ENCODE results near the gene CASK.
A peak's percentile ranks its signal among the peaks of the same experiment; 100 is the strongest.
"Not testable (repeated sequence)": the region's sequence is repeated elsewhere in the genome, so short reads cannot be mapped to it uniquely, and the experiment has no call there.

The CASK gene

DNA sequence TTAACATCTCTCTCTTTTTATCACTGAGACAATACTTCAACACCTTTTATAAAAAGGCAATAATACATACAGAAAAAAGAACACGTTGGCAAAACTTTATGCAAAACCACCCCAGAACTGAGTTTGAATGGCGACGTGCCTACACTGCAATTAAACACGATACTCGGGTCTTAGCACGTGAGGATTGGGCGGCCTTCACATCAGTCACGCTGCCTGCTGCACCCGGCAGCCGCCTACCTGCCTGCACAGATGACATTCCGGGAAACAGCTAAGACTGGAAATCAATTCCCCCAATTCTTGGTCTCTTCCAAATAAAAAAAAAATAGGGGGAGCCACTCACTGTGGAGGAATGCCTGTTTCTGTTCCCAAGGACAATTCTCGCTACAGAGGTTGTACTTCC, 408.0 kb downstream of the CASK start:
- no peak overlapping the region for H2AFZ ChIP-seq (ENCODE audit: low read length)
- no peaks in the 10 kb centered on the region for H3K27me3 ChIP-seq (ENCODE audit: insufficient read depth, low read length)
- no peak overlapping the region for H3K4me3 ChIP-seq (ENCODE audit: low read depth, low read length, poor library complexity, severe bottlenecking)
- H3K79me2 ChIP-seq (ENCODE audit: insufficient read depth, low read length), result no peaks in the 10 kb centered on the region
- peaks cover 91% of the 10 kb centered on the region for H3K4me1 ChIP-seq (ENCODE audit: insufficient read depth, low read length, severe bottlenecking)
- no peak for TF ChIP-seq EZH2 (IDR thresholded peaks at IDR 0.05; ENCODE audit: borderline replicate concordance, low read length)
- TF ChIP-seq, protein P1, sequence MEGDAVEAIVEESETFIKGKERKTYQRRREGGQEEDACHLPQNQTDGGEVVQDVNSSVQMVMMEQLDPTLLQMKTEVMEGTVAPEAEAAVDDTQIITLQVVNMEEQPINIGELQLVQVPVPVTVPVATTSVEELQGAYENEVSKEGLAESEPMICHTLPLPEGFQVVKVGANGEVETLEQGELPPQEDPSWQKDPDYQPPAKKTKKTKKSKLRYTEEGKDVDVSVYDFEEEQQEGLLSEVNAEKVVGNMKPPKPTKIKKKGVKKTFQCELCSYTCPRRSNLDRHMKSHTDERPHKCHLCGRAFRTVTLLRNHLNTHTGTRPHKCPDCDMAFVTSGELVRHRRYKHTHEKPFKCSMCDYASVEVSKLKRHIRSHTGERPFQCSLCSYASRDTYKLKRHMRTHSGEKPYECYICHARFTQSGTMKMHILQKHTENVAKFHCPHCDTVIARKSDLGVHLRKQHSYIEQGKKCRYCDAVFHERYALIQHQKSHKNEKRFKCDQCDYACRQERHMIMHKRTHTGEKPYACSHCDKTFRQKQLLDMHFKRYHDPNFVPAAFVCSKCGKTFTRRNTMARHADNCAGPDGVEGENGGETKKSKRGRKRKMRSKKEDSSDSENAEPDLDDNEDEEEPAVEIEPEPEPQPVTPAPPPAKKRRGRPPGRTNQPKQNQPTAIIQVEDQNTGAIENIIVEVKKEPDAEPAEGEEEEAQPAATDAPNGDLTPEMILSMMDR (IDR thresholded peaks at IDR 0.05; ENCODE audit: low read length), result no peak
- no peak overlapping the region for H3K9ac ChIP-seq (ENCODE audit: low read length)
- peaks cover 2% of the 10 kb centered on the region; the same call in 1 of the 2 replicates for H3K36me3 ChIP-seq (ENCODE audit: insufficient read depth, low read length)
- no peaks in the 10 kb centered on the region for H3K9me3 ChIP-seq (ENCODE audit: low read length)
- no peaks in the 10 kb centered on the region for H3K9me2 ChIP-seq (ENCODE audit: low read depth, low read length)
- no peak overlapping the region for H3K4me2 ChIP-seq (ENCODE audit: low read length)
- no peaks in the 10 kb centered on the region for H3F3A ChIP-seq (ENCODE audit: insufficient read depth, low read length)
- H4K20me1 ChIP-seq (ENCODE audit: insufficient read depth, low read length), result no peaks in the 10 kb centered on the region
- peak overlapping the region; percentile 96 for H3K27ac ChIP-seq (ENCODE audit: low read depth, low read length, poor library complexity, severe bottlenecking)

DNA sequence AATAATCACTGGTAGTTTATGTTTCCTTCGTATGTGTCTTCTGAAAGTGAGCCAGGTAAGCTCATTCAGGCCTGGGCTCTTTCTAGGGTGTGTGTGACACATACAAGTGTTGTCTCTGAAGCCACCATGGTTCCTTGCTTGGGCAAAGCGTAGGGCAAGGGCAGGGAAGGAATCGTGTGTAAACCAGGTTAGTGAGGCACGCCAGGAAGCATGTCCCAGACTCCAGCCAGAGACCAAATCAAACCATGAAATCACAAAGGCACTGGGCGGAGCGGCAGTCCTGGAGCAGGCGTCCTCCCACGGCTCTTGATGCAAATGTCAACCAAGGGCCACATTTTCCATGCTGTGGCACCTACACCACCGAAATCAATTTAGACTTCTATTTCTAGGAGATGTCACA, 409.2 kb downstream of the CASK start:
- H3K4me3 ChIP-seq (ENCODE audit: low read depth, low read length, poor library complexity, severe bottlenecking), result no peak overlapping the region
- H3K79me2 ChIP-seq (ENCODE audit: insufficient read depth, low read length), result no peaks in the 10 kb centered on the region
- no peaks in the 10 kb centered on the region for H3K9me3 ChIP-seq (ENCODE audit: low read length)
- H2AFZ ChIP-seq (ENCODE audit: low read length), result no peak overlapping the region
- H3K36me3 ChIP-seq (ENCODE audit: insufficient read depth, low read length), result no peaks in the 10 kb centered on the region
- H3K27me3 ChIP-seq (ENCODE audit: insufficient read depth, low read length), result no peaks in the 10 kb centered on the region
- H3K27ac ChIP-seq (ENCODE audit: low read depth, low read length, poor library complexity, severe bottlenecking), result peak overlapping the region; percentile 96
- H3K9ac ChIP-seq (ENCODE audit: low read length), result peak overlapping the region; percentile 4; the same call in 1 of the 2 replicates
- peak overlapping the region; percentile 25; the same call in 1 of the 2 replicates for H3K4me2 ChIP-seq (ENCODE audit: low read length)
- no peak for TF ChIP-seq EZH2 (IDR thresholded peaks at IDR 0.05; ENCODE audit: borderline replicate concordance, low read length)
- TF ChIP-seq, protein P1 (IDR thresholded peaks at IDR 0.05; ENCODE audit: low read length), result no peak
- H3F3A ChIP-seq (ENCODE audit: insufficient read depth, low read length), result no peaks in the 10 kb centered on the region
- peaks cover 92% of the 10 kb centered on the region for H3K4me1 ChIP-seq (ENCODE audit: insufficient read depth, low read length, severe bottlenecking)
- no peaks in the 10 kb centered on the region for H3K9me2 ChIP-seq (ENCODE audit: low read depth, low read length)
- H4K20me1 ChIP-seq (ENCODE audit: insufficient read depth, low read length), result no peaks in the 10 kb centered on the region

DNA sequence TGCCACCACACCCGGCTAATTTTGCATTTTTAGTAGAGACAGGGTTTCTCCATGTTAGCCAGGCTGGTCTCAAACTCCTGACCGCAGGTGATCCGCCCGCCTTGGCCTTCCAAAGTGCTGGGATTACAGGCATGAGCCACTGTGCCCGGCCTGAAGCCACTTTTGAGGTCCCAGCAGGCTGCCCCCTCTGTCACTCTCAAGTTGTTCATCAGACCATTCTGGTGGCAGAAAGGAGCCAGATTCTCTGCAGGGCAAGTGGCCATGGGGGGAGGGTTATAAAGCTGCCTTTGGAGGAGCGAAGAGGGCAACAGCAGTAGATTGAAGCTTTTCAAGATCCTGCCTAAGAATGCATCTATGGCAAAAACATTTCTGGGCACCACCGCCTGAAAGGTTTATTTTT, 410.5 kb downstream of the CASK start:
- peaks cover 79% of the 10 kb centered on the region for H3K4me1 ChIP-seq (ENCODE audit: insufficient read depth, low read length, severe bottlenecking)
- not testable (repeated sequence) for H3K36me3 ChIP-seq (ENCODE audit: insufficient read depth, low read length); H3K27me3 ChIP-seq (ENCODE audit: insufficient read depth, low read length); H3K9me2 ChIP-seq (ENCODE audit: low read depth, low read length); H3K9me3 ChIP-seq (ENCODE audit: low read length); H4K20me1 ChIP-seq (ENCODE audit: insufficient read depth, low read length); H3F3A ChIP-seq (ENCODE audit: insufficient read depth, low read length); H2AFZ ChIP-seq (ENCODE audit: low read length); H3K79me2 ChIP-seq (ENCODE audit: insufficient read depth, low read length); H3K4me3 ChIP-seq (ENCODE audit: low read depth, low read length, poor library complexity, severe bottlenecking)
- peak overlapping the region; percentile 25; the same call in 1 of the 2 replicates for H3K4me2 ChIP-seq (ENCODE audit: low read length)
- H3K9ac ChIP-seq (ENCODE audit: low read length), result peak overlapping the region; percentile 47; the same call in 1 of the 2 replicates
- peak overlapping the region; percentile 96 for H3K27ac ChIP-seq (ENCODE audit: low read depth, low read length, poor library complexity, severe bottlenecking)

DNA sequence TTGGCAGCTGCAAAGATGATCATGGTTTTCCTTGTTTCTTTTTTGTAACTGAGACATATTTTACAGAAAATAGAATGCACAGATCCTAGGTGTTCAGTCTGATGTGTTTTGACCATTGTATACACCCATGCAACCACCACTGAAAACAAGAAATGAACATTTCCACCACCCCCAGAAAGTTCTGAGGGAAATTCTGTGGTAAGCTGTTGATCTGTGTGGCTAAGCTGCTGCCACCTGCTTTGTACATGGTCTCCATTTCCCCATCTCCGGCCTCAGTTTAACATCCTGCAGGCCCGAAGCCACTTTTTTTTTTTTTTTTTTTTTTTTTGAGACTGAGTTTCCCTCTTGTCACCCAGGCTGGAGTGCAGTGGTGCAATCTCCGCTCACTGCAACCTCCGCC, 411.0 kb downstream of the CASK start:
- Histone ChIP-seq H3K4me2 (ENCODE audit: low read length) (no peak overlapping the region; the same call in 1 of the 2 replicates), H3K27me3 (ENCODE audit: insufficient read depth, low read length) (no peaks in the 10 kb centered on the region), H3K9ac (ENCODE audit: low read length) (peak overlapping the region; percentile 20; the same call in 1 of the 2 replicates), H3F3A (ENCODE audit: insufficient read depth, low read length) (no peaks in the 10 kb centered on the region), H2AFZ (ENCODE audit: low read length) (no peak overlapping the region), H3K4me1 (ENCODE audit: insufficient read depth, low read length, severe bottlenecking) (peaks cover 74% of the 10 kb centered on the region), H3K79me2 (ENCODE audit: insufficient read depth, low read length) (no peaks in the 10 kb centered on the region), H3K9me3 (ENCODE audit: low read length) (no peaks in the 10 kb centered on the region), H3K4me3 (ENCODE audit: low read depth, low read length, poor library complexity, severe bottlenecking) (no peak overlapping the region), H3K36me3 (ENCODE audit: insufficient read depth, low read length) (no peaks in the 10 kb centered on the region), H3K9me2 (ENCODE audit: low read depth, low read length) (no peaks in the 10 kb centered on the region), H4K20me1 (ENCODE audit: insufficient read depth, low read length) (no peaks in the 10 kb centered on the region), H3K27ac (ENCODE audit: low read depth, low read length, poor library complexity, severe bottlenecking) (peak overlapping the region; percentile 96)
- TF ChIP-seq, protein P1 (IDR thresholded peaks at IDR 0.05; ENCODE audit: low read length), result no peak
- TF ChIP-seq EZH2 (IDR thresholded peaks at IDR 0.05; ENCODE audit: borderline replicate concordance, low read length), result no peak

All from OCI-LY1 (cell line).